ENCODE data around the gene ZNF33A.
A peak's percentile ranks its signal among the peaks of the same experiment; 100 is the strongest.
"Not testable (repeated sequence)": the region's sequence is repeated elsewhere in the genome, so short reads cannot be mapped to it uniquely, and the experiment has no call there.

The ZNF33A gene

GRCh38 chr10:38045129-38045528, 34.7 kb downstream of the ZNF33A start:
- DNase-seq (ENCODE audit: low read depth), result no peak

- DNase-seq (ENCODE audit: low read depth), result no peak
Measured at GRCh38 chr10:38047666-38048065, 37.2 kb downstream of the ZNF33A start.

GRCh38 chr10:38050212-38050611, 39.7 kb downstream of the ZNF33A start:
- DNase-seq (ENCODE audit: low read depth), result no peak

- DNase-seq (ENCODE audit: low read depth), result no peak
Measured at GRCh38 chr10:38054361-38054797, 43.9 kb downstream of the ZNF33A start.

- not testable (repeated sequence) for DNase-seq (ENCODE audit: low read depth)
Measured at GRCh38 chr10:38055274-38055894, 44.9 kb downstream of the ZNF33A start.

GRCh38 chr10:38069663-38070062, 59.2 kb downstream of the ZNF33A start:
- not testable (repeated sequence) for DNase-seq (ENCODE audit: low read depth)

GRCh38 chr10:38070501-38070900, 60.0 kb downstream of the ZNF33A start:
- DNase-seq (ENCODE audit: low read depth), result no peak

- DNase-seq (ENCODE audit: low read depth), result no peak
Measured at GRCh38 chr10:38072552-38072951, 62.1 kb downstream of the ZNF33A start.

- no peak for DNase-seq (ENCODE audit: low read depth)
Measured at GRCh38 chr10:38076687-38077086, 66.2 kb downstream of the ZNF33A start.

- not testable (repeated sequence) for DNase-seq (ENCODE audit: low read depth)
Measured at GRCh38 chr10:38093318-38093717, 82.8 kb downstream of the ZNF33A start.

GRCh38 chr10:38093816-38094157, 83.3 kb downstream of the ZNF33A start:
- DNase-seq (ENCODE audit: low read depth), result no peak

GRCh38 chr10:38094158-38094926, 83.9 kb downstream of the ZNF33A start, which contains the start of gene ZNF37A:
Gene ZNF37A, plus strand, starts transcription at chr10:38094337. Its CDS starts 2,281 bp downstream, at chr10:38096618.
- peak; percentile 88 for DNase-seq (ENCODE audit: low read depth)

GRCh38 chr10:38094927-38095574, 84.6 kb downstream of the ZNF33A start:
- no peak for DNase-seq (ENCODE audit: low read depth)

- no peak for DNase-seq (ENCODE audit: low read depth)
Measured at GRCh38 chr10:38102880-38103279, 92.4 kb downstream of the ZNF33A start.

- DNase-seq (ENCODE audit: low read depth), result no peak
Measured at GRCh38 chr10:38103756-38104155, 93.3 kb downstream of the ZNF33A start.

GRCh38 chr10:38112159-38112558, 101.7 kb downstream of the ZNF33A start:
- DNase-seq (ENCODE audit: low read depth), result no peak

Measured in stimulated activated CD8-positive, alpha-beta memory T cell treated with anti-CD3 and anti-CD28 coated beads, Interleukin-15, amount 100 ng/mL, for 1 hour (primary cell).